ENCODE measurements around the gene PRRC2B.
A peak's percentile ranks its signal among the peaks of the same experiment; 100 is the strongest.
"Not testable (repeated sequence)": the region's sequence is repeated elsewhere in the genome, so short reads cannot be mapped to it uniquely, and the experiment has no call there.

Gene PRRC2B

GRCh38 chr9:131447148-131447547, 53.3 kb downstream of the PRRC2B start:
- no peak for DNase-seq (ENCODE audit: low spot score)
- ChIA-PET CTCF (interaction anchor here (0.8 kb wide), 1 partner anchor 22 kb away, joined by 3 read pairs; no protein-coding TSS in a partner anchor), POLR2A (ENCODE audit: low non-redundant PET) (no interaction called here)
- no peak overlapping the region for H3K27ac ChIP-seq
- TF ChIP-seq CTCF (conservative IDR thresholded peaks at IDR 0.05; ENCODE audit: low read depth): no peak

- no peak for TF ChIP-seq CTCF (conservative IDR thresholded peaks at IDR 0.05; ENCODE audit: low read depth)
- ChIA-PET CTCF (interaction anchor here (0.8 to 1.0 kb wide), 2 partner anchors 14 to 111 kb away, joined by 4 to 5 read pairs; no protein-coding TSS in a partner anchor), POLR2A (ENCODE audit: low non-redundant PET) (no interaction called here)
- no peak for DNase-seq (ENCODE audit: low spot score)
- no peak overlapping the region for H3K27ac ChIP-seq
These were observed 53.7 kb downstream of the PRRC2B start for GRCh38 chr9:131447600-131447999.

GRCh38 chr9:131448818-131449217, 54.9 kb downstream of the PRRC2B start:
- no peak for TF ChIP-seq CTCF (conservative IDR thresholded peaks at IDR 0.05; ENCODE audit: low read depth)
- ChIA-PET POLR2A (ENCODE audit: low non-redundant PET) (no interaction called here), CTCF (interaction anchor here (0.7 to 1.3 kb wide), 2 partner anchors 70 to 99 kb away, joined by 4 to 5 read pairs; no protein-coding TSS in a partner anchor)
- H3K27ac ChIP-seq: no peak overlapping the region
- no peak for DNase-seq (ENCODE audit: low spot score)

- H3K27ac ChIP-seq: no peak overlapping the region
- ChIA-PET POLR2A (ENCODE audit: low non-redundant PET) (no interaction called here), CTCF (interaction anchor here (1.3 to 1.4 kb wide), 2 partner anchors 14 to 99 kb away, joined by 3 to 4 read pairs; no protein-coding TSS in a partner anchor)
- no peak for TF ChIP-seq CTCF (conservative IDR thresholded peaks at IDR 0.05; ENCODE audit: low read depth)
- DNase-seq (ENCODE audit: low spot score): no peak
These were observed 55.4 kb downstream of the PRRC2B start for GRCh38 chr9:131449276-131449675.

GRCh38 chr9:131454028-131454427, 60.1 kb downstream of the PRRC2B start:
- CTCF ChIA-PET: no interaction called here
- no peak overlapping the region for H3K27ac ChIP-seq
- POLR2A ChIA-PET (ENCODE audit: low non-redundant PET): no interaction called here
- TF ChIP-seq CTCF (conservative IDR thresholded peaks at IDR 0.05; ENCODE audit: low read depth): no peak
- no peak for DNase-seq (ENCODE audit: low spot score)

GRCh38 chr9:131455655-131456054, 61.8 kb downstream of the PRRC2B start:
- DNase-seq (ENCODE audit: low spot score); POLR2A ChIA-PET (ENCODE audit: low non-redundant PET); H3K27ac ChIP-seq: not testable (repeated sequence)
- CTCF ChIA-PET: interaction anchor here (0.6 kb wide), 4 partner anchors 29 to 103 kb away, joined by 3 to 11 read pairs (median 5); no protein-coding TSS in a partner anchor

GRCh38 chr9:131457746-131458145, 63.9 kb downstream of the PRRC2B start:
- ChIA-PET CTCF (interaction anchor here (0.7 kb wide), 3 partner anchors 108 to 697 kb away, joined by 3 read pairs; no protein-coding TSS in a partner anchor), POLR2A (ENCODE audit: low non-redundant PET) (no interaction called here)
- DNase-seq (ENCODE audit: low spot score): no peak
- 0 out of 2 replicates have a peak overlapping the region, but pooled peaks have one; percentile 2 for H3K27ac ChIP-seq
- TF ChIP-seq CTCF (conservative IDR thresholded peaks at IDR 0.05; ENCODE audit: low read depth): no peak
